ENCODE results near the gene TREML1.
"Not testable (repeated sequence)": the region's sequence is repeated elsewhere in the genome, so short reads cannot be mapped to it uniquely, and the experiment has no call there.

TREML1 gene, protein sequence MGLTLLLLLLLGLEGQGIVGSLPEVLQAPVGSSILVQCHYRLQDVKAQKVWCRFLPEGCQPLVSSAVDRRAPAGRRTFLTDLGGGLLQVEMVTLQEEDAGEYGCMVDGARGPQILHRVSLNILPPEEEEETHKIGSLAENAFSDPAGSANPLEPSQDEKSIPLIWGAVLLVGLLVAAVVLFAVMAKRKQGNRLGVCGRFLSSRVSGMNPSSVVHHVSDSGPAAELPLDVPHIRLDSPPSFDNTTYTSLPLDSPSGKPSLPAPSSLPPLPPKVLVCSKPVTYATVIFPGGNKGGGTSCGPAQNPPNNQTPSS

DNA sequence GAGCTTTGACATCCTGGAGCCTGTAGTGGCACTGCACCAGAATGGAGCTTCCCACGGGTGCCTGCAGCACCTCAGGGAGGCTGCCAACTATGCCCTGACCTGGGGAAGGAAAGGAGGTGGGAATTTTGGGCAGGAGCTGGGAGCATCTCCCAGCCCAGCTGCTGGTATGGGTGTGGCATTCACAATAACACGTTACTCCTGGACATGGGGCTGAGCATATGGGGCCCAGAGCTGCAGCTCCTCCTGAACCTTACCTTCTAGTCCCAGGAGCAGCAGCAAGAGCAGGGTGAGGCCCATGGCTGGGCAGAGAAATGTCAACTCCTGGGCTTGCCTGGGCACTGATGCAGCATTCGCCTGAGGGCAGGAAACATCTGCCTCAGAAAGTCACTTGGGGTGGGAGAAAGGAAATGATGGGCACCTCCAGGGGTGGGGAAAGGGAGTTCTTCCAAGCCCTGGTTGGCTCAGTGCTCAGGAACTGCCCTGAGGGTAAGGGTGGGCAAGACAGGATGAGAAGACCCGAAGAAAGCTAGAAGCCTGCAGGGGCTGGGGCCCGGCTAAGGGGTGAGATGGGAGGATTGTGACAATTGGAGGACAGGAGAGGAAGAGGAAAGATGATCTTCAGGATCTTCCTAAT lies at the start of gene TREML1:
TSS of gene TREML1 (minus strand) at position 356 of the 634 bp plus-strand sequence. CDS start at position 297, 59 bp downstream.
- no peak for DNase-seq (ENCODE audit: low spot score)

DNA sequence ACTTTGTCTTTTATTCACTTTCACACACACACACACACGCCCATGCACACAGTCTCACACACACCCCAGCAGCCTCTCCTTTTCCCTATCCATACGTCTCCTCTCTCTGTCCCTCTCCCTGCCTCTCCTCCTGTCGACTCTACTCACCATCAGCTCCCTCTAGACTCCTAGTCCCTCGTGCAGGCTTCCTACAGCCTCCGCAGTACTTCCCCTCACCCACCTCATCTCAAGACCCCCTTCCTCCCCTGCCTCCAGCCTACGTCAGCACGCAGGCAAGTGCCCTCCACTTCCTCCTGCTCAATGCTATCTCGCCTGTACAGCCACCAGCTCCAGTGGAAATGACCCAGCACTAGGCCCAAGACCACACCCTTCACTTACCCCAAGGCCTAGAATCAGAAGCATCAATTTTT lies 47.6 kb upstream of the TREML1 start:
- DNase-seq (ENCODE audit: low spot score), result no peak

DNA sequence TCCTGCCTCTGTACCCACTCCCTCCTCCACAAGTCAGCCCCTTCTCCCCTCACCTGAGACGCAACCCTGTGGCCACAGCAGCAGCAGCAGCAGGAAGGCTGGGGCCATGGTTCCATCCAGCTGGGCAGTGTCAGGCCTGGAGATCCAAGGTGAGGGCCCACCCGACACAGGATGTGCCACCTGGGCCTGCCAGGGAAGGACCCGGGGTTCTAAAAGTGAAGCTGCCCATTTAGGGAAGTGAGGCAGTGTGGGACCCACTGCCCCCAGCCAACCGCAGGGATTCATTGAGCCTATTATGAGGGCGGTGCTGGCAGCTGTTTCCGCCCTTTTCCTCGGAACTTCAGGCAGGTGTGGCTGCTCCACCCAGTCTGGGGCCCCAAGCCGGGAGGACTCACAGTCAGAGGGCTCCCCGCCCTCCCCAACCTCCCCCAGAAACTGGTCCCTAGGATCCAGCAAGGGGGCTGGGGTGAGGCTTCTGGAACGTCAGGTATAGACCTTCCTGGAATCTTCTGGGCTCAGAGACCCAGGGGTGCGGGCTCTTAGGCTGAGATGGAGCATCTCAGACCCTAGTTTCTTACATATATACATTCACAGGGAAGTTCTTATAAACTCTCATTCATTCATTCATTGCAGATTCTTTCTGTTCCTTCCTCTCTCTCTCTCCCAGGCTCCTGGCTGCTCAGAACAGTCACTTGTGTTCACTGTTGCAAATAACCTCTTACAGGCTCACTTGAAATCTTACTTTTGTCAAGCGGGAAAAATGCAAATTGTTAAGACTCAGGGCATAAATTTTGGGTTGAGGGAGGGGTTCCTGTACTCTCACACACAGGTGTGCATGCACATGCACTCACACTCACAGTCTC lies 47.0 kb upstream of the TREML1 start, which contains the start of gene TREML2:
TSS of gene TREML2 (minus strand) at position 249 of the 863 bp plus-strand sequence. CDS start at position 108, 141 bp downstream.
- DNase-seq (ENCODE audit: low spot score), result no peak

DNA sequence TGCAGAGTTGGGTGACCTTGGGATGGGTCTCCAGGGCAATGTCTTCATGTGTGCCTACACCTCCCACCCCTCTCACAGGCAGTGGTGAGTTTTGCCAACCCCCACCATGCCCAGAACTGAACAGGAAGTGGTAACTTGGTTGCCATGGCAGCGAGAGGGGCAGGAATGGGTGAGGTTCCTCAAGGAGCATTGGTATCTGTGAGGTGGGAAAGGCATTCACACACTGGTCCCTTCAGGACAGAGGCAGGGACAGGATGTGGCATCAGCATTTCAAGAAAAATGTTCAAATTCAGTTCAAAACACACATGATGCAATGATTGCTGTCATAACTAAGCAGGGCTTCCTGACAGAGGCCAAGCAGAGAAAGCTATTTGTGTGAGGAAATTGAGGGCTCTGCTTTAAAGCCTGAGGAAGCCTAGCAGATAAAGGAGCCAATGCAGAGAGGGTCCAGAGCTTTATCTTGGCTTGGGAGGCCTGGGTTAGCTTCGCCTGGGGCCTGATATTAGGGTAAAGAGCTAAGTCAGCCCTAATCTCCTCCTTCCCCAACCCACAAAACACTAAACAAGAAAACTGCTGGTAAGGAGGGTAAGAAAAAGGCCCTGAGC lies 46.3 kb upstream of the TREML1 start:
- DNase-seq (ENCODE audit: low spot score), result no peak

DNA sequence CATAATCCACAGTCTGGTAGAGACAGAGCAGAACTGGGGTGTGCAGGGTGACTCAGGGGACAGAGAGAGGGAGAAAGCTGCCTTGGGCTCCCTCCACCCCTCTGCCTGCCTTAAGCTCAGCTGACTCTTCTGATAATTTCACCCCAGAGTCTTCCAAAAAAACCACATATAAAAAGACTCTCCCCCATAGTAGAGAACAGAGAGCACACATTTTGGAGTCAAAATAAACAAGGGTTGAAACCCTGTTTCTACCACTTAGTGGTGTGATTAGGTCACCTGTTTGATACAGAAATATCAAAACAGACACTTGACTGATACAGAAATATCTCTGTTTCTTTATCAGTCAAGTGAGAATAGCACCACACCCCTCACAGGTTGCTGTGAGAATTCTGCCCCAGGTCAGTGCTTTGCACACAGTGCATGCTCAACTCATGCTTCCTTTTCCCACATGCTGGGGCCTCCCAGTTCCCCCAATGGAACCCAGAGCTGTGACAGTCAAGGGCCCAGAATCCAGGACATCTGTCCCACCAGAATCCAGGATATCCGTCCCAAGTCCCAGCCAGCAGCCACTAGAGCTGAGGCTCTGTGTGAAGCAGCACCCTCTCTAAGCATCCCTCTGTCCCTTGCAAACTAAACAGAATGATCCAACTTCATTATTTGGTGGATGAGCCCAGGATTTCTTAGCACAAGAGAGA lies 45.6 kb upstream of the TREML1 start:
- no peak for DNase-seq (ENCODE audit: low spot score)

DNA sequence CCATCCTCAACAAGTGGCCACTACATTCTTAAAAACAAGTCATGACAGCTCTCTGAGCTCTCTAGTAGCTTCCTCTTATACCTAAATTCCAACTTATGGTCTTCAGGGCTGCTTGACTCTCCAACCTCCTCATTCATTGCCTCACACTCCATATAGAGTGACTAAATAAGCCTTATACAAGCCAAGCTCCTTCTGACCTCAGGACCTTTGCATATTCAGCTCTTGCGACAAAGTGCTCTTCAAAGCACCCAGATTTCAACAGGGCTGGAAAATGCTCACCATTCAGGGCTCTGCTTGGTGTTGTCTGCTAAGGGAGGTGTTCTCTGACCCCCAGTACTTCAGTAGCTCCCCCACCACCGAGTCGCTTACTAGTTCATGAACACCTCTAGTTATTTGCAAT lies 43.1 kb upstream of the TREML1 start:
- DNase-seq (ENCODE audit: low spot score), result no peak

DNA sequence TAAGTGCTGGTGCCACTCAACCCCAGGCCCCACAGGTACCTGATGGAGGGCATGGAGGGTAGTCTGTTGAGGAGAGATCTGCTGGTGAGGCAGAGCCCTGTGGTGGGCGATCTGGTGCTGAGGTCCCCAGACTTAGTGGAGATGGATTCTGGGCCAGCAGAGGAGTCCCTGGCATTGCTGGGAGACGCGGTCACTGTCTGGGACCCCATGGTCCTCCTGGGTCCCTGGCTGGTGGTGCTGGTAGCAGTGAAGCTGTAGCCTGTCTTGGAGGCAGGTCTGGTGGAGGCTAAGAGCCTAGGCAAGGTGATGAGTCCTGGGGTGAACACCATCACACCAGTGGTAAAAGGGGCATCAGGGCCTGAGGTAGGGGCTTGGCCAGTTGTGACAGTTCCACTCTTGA lies 40.2 kb upstream of the TREML1 start:
- no peak for DNase-seq (ENCODE audit: low spot score)

DNA sequence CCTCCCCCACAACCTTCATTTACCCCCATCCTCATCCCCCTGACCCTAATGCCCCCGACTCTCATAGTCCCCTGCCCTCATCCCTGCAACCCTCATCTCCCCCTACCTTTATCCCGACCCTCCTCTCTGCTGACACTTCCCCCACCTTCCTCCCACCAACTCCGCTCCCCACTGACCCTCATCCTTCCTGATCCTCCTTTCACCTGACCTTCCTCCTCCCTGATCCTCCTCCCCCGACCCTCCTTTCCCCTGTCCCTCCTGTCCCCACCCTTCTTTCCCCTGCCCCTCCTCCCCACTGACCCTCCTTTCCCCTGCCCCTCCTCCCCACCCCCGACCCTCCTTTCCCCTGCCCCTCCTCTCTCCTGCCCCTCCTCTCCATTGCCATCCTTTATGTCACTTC lies 39.7 kb upstream of the TREML1 start:
- no peak for DNase-seq (ENCODE audit: low spot score)

DNA sequence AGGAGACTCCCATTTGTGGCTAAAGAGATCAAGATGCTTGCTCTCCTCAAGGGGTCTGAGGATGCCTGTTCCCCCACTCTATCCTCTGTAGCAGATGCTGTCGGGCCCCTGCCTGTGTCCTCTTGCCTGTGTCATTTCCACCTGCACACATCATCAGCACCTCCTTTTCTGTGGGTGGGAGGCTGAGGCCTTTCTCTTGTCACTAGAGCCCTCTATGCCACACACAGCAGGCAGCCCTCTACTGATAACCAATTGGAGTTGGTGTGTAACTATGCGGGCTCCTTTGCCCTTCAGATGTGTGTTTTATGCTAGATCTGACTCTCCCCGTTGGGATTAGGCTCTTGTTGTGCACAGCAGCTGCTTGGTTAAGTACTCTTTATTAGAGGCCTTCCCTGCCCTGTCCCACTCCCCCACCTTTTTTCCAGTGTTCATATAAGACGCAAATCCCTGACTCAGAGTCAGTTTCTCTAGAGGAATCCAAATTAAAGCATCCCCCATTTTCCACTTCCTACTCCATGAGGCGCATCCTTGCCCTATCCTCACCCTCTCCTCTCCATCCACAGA lies 39.1 kb upstream of the TREML1 start:
- DNase-seq (ENCODE audit: low spot score), result no peak

DNA sequence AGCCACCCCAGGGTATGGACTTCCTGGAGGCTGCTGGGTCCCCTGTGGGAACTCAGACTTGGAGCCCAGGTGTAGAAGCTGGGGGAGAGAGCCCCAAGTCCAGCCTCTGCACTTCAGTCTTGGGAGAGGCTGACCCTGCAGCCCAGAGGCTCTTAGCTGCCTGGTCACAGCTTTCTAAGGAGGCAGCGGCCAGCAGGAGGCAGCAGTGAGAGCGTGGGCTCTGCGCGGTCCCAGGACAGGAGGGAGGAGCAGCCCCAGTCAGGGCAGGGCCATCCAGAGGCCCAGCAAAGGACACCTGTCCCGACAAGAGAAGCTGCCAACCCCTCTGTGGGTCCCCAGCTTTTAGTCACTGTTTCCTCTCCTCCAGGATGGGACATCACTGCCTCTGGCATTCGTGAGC lies 37.4 kb upstream of the TREML1 start:
- DNase-seq (ENCODE audit: low spot score), result no peak

DNA sequence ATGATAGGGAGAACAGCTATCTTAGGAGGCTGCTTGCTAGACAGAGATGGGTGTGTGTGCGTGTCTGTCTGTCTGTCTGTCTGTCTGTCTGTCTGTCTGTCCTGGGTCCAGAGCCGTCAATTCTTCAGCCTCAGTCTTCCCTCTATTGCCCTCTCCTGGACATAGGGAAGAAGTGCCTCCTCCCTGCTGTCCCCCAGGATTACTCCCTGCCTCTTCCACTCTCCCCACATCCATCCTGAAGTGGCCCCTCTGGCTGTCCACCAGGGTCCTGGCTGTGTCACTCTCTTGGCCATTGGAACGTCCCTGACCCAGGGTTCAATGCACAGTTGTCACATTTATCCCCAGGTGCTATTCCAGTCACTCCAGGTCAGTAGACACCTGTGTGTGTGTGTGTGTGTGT lies 36.6 kb upstream of the TREML1 start:
- no peak for DNase-seq (ENCODE audit: low spot score)

DNA sequence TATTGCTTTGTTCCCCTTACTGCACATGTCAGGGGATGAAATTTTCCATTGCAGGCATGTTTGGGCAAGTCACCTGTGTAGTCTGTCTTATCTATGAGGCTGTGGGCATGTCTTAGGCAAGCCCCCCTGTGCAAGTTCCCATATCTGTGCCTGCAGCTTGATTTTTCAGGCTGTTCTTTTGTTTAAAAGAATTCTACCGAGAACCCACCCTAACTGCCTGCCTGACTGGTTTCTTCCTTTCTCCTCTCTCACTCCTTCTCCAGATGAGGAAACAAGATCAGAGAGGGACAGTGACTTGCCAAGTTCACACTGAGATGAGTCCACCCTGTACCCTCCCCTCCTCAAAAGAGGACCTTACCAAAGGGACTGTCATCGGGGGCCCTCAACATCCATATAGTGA lies 35.8 kb upstream of the TREML1 start:
- DNase-seq (ENCODE audit: low spot score), result no peak

DNA sequence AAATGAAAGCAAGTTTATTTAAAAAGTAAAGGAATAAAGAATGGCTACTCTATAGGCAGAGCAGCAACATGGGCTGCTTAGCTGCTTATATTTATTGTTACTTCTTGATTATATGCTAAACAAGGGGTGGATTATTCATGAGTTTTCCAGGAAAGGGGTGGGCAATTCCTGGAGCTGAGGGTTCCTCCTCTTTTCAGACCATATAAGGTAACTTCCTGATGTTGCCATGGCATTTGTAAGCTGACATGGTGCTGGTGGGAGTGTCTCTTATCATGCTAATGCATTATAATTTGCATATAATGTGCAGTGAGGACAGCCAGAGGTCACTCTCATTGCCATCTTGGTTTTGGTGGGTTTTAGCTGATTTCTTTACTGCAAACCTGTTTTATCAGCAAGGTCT lies 34.9 kb upstream of the TREML1 start:
- not testable (repeated sequence) for DNase-seq (ENCODE audit: low spot score)

DNA sequence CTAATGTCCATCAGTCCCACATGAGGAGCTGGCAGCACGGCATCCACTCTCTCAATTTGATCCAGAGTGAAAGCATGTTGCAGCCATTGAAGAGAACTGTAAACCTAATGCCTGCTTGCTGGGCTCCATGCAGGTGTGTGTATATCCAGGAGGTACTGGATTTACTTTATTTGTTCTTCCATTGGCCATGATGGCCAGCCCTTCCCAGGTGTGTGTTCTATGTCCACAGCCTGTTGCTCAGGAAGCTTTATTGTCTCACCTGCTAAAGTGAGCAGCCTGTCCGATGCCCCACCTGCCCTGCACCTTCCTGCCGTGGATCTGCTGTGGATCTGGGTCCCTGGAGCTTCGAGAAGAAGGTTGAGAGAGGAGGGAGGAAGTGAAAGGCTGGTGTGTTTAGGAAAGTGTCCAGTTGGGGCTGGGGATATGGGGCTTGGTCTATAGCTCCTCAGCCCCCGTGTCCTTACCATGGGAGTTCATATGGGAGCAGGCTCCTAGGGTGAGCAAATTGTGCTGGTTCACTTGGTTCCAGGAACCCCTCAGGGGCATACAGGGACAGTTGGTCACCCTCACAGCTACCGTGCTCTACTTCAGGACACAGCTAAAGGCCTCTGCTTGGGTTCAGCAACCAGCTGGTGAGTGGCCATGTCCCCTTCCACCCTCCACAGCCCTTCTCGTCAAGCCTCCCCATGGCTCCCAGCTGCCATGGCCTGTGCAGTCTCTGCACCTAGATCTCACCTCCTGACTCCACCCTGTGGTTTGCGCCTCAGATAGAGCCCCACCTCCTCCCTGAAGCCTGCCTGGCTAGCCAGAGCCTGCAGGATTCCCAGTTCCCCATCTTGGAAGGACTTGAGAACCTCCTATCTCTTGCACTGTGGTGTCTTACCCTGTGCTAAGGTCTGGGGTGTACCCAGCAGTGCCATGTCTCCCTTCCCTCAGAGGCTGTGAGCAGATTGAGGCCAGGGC lies 34.1 kb upstream of the TREML1 start:
- DNase-seq (ENCODE audit: low spot score), result no peak

DNA sequence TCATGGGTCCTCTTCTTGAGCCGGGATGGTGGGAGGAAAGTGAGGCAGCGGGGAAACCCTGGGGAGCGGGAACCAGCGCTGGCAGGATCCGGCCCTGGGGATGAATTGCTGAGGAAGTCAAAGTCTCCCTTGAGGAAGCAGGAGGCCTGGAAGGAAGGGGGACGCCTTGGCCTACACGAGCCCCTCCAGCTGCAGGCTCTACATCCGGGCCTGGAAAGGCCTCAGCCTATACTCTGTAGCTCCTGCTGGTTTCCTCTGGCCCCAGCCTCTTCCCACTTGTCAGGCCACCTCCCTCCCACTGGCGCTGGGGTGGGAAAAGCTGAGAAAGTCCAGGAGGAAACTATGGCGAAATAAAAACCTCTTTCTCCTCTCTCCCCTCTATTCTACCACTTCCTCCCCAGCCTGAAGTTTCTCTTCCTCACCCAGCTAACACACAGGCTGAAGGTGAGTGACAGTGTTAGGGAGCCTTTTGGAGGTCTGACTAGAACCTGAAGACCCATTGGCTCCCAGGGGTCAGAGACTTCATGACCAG lies 31.9 kb upstream of the TREML1 start:
- DNase-seq (ENCODE audit: low spot score), result no peak

DNA sequence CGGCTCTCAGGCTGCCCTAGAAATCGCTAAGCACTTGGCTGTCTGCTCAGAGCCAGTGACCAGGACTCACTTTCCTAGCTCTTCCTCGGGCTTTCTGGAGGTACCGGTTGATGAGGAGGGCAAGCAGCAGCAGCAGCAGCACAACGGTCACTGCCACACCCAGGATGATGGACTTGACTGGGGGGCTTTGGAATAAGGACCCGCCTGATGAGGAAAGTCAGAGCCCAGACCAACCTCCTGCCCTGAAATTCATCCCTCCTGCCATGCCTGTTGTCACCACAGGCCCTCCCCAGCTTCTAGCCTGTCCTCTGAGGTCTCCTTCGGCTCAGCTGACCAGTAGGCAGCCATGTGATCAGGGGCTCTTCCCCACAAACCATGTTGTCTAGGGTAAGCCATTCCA lies 30.6 kb upstream of the TREML1 start:
- DNase-seq (ENCODE audit: low spot score), result no peak

DNA sequence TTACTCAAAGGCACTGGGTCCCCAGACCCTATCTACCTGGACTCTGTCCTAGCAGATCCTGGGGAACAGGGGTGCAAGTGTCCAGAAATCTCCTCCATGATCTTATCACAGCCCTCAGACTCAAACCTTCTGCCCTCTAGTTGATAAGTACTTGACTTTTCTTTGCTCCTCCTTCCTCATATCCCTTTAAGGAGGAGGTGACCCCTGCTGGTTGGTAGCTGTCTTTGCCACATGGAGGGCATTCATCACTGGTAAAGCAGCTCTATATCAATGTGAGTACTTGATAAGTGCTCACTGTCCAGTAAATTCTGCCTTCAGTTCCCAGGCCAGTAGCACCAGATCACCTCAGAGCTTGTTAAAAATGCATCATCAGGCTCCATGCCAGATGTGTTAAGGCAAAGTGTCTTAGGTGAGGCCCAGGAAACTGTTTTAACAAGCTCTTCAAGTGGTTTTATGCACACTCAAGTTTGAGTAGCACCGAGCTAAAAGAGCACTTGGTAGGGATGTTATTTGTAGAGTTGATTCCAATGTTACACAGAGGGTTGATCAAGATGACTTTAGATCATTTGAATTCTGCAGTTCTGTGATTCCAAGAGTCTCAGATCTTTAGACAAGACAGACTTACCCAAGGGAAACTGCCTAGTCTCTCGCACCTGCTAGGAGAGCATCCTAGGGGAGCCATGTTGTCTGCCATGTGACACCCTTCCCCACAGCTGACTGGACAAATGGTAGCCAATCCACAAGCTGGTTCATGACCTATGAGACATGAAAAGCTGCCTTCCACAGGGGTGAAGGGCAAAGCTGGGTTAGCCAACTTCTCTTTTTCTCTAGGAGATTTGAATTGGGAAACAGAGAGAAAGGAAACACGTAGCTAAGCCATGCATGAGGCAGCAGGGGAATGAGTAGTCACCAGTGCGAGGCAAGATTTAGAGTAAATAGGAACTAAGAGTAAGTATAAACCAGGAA lies 28.2 kb upstream of the TREML1 start:
- DNase-seq (ENCODE audit: low spot score), result peak; percentile 46

DNA sequence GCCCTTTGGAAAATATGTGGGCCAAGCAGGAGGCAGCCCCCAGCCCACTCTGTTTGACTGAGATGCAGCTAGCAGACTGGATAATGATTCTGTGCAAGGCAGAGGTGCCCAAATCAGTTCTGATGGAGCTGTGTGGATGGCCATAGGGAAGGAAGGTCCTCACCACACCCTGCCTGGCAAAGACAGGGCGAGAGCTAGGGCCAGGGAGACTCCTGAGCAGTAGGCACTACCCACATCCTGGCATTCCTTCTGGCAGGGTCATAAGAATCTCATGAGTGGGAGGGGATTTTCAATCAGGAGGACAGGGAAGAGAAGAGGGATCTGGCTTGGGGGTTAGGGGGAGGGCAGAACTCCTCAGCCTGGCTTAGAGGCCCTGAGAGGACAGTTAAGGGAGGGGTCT lies 27.4 kb upstream of the TREML1 start:
- DNase-seq (ENCODE audit: low spot score), result no peak

DNA sequence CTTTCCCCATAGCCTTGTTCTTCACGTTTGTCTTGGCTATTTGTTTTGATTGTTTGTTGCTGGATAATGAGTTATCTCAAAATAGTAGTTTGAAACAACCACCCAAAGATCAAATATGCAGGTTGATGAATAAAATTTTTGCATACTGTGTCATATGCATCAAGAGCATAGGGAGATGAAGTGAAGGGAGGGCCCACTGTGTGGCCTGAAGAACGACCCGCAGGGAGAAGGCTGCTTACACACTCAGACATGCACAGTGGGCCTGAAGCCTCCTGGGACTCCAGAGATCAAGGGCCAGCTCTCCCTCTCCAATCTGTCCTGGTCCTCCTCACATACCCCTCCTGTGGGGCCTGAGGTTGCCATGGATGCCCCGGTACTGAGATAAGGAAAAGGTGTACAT lies 25.0 kb upstream of the TREML1 start:
- DNase-seq (ENCODE audit: low spot score), result no peak
